Stimulated activated naive CD4-positive, alpha-beta T cell (primary cell): ENCODE data around the gene CD58.
"Not testable (repeated sequence)": the region's sequence is repeated elsewhere in the genome, so short reads cannot be mapped to it uniquely, and the experiment has no call there.

Experiments used
- DNase-seq, 6 experiments: peaks; one replicate each; lab custom pipeline; 2025; lab: John Stamatoyannopoulos, UW

The CD58 gene

GRCh38 chr1:116593401-116593800 lies 22.6 kb upstream of the CD58 start:
- not testable (repeated sequence) for DNase-seq

DNA sequence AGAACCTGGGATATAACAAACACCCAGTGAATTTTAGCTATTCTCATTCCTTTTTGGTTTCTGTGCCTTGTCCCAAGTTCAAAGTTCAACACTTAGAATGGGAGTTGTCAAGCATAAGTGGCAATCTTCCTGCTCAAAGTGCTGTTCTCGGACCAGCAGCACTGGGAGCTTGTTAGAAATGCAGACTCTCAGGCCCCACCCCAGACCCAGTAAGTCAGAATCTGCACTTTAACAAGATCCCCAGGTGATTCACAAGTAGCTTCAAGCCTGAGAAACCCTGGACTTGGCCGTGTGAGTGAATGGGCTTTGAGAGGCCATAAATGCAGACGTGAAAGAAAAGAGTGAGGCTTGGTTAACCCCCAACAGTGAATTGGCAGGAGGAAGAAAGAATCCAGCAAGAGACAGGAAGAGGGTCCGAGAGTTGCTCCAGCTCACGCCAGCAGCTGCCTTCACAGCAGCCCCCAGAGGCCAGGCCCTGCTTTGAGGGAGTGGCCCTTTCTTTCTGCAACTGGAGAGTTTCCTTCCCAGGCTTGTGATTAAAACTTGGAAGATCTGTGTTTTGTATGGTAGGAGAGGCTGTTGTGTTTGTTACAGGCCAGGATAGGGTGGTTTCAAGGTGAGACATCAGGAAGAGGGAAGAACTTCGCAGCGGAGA lies 21.3 kb upstream of the CD58 start:
- DNase-seq = not testable (repeated sequence)

- DNase-seq = not testable (repeated sequence)
Observed at GRCh38 chr1:116591006-116591950, 20.5 kb upstream of the CD58 start.

DNA sequence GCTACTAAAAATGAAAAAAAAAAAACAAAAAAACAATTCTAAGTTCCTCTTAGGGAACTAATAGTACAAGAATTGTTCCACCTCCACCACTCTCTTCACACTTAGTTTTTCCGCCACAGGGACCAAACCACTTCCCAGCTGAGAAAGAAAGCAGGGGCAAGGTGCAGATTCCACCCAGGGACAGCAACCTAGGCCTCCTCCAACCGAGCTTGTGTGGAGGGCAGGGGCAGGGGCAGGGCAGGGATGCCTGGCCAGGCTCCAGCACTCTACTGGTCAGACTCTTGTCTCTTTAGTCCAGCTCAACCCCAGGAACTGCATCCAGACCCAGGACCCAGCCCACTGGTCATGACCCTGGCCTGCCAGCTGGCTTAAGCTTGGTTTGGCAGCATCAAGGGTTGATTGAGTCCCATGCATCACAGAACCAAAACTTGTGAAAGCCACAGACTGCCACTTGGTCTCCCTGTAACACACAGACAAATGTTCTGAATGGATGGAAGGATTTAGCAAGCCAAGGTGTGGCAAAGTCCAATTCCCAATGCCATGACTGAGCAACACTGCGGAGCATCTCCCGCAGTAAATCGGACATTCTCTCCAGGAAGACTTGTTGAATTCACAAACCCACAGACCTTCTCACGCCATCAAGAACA lies 19.7 kb upstream of the CD58 start:
- DNase-seq = not testable (repeated sequence)

DNA sequence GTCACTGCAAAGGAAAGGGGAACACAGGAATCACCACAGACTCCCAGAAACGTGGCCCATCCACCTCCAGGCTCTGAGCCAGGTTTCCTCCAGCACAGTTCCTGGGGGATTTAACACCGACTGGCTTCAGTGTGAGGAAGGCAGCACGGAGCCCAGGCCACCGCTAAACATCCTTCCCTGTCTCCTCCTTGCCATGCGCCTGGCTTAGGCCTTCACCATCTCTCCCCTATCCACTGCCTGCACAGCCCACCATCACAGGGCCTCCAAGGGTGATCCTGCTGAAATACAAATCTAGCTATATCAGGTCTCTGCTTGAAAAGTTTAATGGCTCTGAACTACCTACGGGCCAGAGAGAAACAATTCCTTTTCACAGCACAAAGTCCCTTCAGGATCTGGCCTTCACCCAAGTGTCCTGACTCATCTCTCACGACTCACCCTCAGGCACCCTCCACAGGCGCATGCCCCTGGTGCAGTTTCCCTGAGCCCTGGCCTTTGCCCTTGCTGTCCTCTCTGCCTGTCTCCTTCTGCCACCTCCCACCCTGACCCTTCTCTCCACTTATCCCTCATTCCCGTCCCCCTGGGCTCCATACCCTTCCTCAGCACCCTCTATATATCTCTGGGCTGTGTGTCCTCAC lies 18.4 kb upstream of the CD58 start:
- DNase-seq = not testable (repeated sequence)

- DNase-seq = no peak
Observed at GRCh38 chr1:116587501-116588227, 16.8 kb upstream of the CD58 start.

DNA sequence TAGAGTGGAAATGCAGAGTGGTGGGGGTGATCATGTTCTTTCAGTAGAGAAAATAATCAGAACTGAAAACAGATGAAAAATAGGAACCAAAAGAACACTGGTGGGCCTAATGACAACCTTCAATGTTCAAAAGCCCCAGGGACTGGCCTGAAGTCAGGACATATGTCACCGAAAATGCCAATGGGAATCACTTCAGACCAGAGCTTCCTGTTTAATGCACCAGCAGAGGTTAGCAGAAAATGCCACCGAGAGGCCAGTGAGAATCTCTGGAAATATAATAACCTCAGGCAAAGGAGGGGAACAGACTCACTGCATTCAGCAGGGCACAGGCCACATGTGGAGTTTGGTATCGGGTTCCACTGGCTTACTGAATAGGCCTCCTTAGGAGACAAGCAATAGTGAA lies 15.9 kb upstream of the CD58 start:
- DNase-seq = no peak

- DNase-seq = no peak
Observed at GRCh38 chr1:116585886-116586285, 15.1 kb upstream of the CD58 start.

DNA sequence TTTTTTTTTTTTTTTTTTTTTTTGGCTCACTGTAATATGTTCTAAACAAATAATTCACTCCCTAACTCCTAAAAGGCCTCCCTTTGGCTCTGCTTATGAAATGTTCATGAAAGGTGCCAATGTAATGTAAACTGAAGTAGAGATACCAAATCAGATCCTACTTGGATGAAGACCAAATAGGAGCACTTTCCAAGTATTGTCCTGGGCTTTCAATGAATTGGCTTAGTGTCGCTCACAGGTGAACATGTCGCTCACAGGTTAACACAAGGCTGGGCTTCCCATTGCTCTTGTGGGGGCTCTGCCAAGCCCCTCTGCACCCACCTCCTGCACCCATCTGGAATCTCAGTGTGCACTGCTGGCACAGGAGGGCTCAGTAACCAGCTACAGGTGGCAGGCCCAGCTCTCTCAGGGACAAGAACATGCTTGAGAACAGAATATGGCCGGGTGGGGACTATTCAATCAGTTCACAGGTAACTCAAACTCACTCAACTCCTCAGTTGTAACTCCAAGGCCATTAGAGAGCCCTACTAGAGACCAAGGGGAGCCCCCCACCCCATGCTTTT lies 10.6 kb upstream of the CD58 start:
- DNase-seq = no peak

GRCh38 chr1:116580446-116581322 lies 9.9 kb upstream of the CD58 start:
- DNase-seq = no peak

DNA sequence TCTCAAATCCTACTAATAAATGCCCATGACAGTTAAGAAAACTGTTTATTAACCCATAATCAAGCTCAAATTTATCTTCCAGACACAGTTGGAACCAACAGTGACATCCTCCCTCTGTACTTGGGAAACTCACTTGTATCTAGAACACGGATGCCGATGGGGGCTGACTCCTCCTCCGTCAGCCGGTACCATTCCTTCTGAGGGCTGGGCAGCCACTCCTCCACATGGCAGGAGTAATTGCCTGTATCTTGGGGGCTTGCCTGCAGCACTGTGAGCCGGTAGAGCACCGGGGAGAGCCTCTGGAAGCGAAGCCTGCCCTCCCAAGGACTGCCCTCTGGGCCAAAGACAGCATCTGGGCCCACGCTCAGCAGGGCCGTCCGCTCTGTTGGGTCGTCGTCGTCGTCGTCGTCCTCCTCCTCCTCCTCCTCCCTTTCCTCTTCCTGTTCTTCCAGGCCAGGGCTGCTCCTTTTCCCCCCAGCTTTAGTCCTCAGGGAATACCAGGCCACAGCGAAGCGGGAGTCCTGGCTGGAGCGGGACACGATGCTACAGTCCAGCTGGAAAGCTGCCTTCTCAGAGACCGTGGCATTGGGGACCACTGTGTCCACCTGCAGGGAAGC lies 8.5 kb upstream of the CD58 start:
- no peak for DNase-seq

GRCh38 chr1:116578581-116578980 lies 7.8 kb upstream of the CD58 start:
- DNase-seq = no peak

GRCh38 chr1:116577759-116578314 lies 7.0 kb upstream of the CD58 start:
- DNase-seq = no peak

- peak in 5 of 6 experiments; percentile 2 to 49 (median 34) for DNase-seq
Observed at GRCh38 chr1:116574581-116575291, 3.9 kb upstream of the CD58 start.

- no peak for DNase-seq
Observed at GRCh38 chr1:116573431-116574095, 2.7 kb upstream of the CD58 start.

GRCh38 chr1:116572771-116573430 lies 2.1 kb upstream of the CD58 start:
- DNase-seq = no peak

GRCh38 chr1:116572099-116572498 lies 1.3 kb upstream of the CD58 start:
- no peak for DNase-seq
